ENCODE data around the gene UPB1.

UPB1 gene

GRCh38 chr22:24494528-24495364, at the start of gene UPB1:
Gene UPB1, plus strand, starts transcription at chr22:24495332. Its CDS starts 72 bp downstream, at chr22:24495404.
- DNase-seq (ENCODE audit: low spot score), result no peak

DNA sequence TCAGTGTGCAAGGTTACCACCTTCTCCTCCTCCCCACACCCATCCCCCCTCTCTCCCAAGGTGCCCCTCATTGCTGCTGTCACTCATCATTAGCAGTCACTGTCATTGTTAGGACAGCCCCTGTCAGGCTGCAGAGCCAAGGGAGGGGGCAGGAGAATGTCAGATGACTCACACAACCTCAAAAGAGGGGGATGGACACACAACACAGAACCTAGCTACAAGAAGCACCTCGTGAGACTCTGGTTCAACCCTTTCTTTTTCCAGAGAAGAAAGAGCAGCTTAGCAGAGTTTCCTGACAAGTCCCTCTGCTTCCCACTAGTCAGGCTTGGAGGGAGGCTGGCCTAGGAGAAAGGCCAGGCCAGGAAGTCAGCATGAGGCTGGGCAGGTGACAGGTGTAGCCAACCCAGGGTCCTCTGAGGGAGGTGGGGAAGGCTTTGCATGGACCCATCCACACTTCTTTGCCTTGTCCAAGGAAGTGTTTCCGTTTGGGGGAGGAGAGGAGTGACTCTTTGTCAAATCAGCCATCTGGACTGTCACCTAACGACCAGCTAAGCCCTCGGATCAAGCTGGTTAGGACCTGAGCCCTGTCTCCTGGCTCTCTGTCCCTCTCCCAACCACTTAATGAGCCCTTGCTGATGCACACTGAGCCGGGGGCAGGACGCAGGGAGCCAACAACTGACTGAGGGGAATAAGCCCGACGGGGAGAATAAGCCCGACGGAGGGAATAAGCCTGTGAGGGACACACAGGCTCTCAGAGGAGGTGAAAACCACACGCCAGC, 49.5 kb upstream of the UPB1 start:
- no peak for DNase-seq (ENCODE audit: low spot score)

- DNase-seq (ENCODE audit: low spot score), result no peak
These were observed 48.9 kb upstream of the UPB1 start for GRCh38 chr22:24446260-24446611.

DNA sequence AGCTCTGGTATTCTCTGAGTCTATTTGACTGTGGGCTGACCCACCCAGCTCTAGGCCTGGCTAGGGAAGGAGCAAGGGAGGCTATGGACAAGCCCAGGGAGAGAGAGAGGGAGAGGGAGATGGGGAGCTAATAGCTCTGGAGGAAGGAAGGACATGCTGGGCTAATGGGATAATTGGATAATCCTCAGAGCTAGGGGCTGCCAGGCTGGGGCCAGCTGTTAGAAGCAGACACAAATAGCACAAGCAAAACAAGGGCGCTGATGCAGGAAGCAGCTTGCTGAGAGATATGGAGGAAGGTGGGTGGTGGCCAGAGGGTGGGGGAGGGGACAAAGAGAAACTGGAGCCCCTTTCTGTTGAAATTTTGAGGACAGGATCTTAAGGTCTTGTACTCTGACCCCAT, 44.5 kb upstream of the UPB1 start:
- DNase-seq (ENCODE audit: low spot score), result no peak

- DNase-seq (ENCODE audit: low spot score), result no peak
These were observed 44.0 kb upstream of the UPB1 start for GRCh38 chr22:24451162-24451561.

GRCh38 chr22:24453853-24454252, 41.3 kb upstream of the UPB1 start:
- no peak for DNase-seq (ENCODE audit: low spot score)

DNA sequence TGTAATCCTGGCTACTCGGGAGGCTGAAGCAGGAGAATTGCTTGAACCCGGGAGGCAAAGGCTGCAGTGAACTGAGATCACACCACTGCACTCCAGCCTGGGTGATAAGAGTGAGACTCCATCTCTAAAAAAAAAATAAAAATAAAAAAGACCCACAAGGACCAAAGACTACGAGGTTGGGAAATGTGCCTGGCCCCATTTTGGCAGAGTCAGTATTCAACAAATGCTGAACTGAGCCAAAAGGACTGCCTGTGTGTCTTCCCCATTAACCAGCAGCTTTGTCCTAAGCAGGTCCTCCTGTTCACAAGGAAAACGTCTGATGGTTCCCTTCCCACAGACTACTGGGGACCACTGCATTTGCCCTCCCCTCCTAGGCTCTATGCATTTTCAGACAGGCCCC, 40.1 kb upstream of the UPB1 start:
- DNase-seq (ENCODE audit: low spot score), result no peak

GRCh38 chr22:24455751-24456426, 39.2 kb upstream of the UPB1 start:
- no peak for DNase-seq (ENCODE audit: low spot score)

GRCh38 chr22:24457894-24458420, 37.2 kb upstream of the UPB1 start:
- DNase-seq (ENCODE audit: low spot score), result no peak

DNA sequence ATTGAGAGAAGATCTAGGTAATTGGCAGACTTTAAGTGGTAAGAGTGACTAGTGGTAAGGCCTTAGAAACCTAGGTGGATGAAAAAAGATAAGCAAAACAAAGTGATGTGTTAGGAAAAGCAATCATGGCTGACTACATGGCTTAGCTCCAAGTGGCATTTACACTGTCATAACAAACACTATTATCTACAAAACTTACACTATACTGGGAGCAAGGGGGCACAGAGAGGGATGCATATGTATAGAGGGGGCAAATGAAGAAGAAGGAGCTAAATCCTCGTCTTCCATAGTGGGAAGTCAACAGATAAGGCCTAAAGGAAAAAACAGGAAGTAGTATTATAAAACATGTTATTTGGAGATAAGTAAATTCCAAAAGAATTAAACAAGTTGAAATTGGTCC, 35.2 kb upstream of the UPB1 start:
- DNase-seq (ENCODE audit: low spot score), result no peak

GRCh38 chr22:24460418-24461089, 34.6 kb upstream of the UPB1 start:
- no peak for DNase-seq (ENCODE audit: low spot score)

GRCh38 chr22:24463071-24463760, 31.9 kb upstream of the UPB1 start:
- DNase-seq (ENCODE audit: low spot score), result no peak

GRCh38 chr22:24465566-24465965, 29.6 kb upstream of the UPB1 start:
- DNase-seq (ENCODE audit: low spot score), result no peak

- DNase-seq (ENCODE audit: low spot score), result no peak
These were observed 29.2 kb upstream of the UPB1 start for GRCh38 chr22:24465975-24466374.

DNA sequence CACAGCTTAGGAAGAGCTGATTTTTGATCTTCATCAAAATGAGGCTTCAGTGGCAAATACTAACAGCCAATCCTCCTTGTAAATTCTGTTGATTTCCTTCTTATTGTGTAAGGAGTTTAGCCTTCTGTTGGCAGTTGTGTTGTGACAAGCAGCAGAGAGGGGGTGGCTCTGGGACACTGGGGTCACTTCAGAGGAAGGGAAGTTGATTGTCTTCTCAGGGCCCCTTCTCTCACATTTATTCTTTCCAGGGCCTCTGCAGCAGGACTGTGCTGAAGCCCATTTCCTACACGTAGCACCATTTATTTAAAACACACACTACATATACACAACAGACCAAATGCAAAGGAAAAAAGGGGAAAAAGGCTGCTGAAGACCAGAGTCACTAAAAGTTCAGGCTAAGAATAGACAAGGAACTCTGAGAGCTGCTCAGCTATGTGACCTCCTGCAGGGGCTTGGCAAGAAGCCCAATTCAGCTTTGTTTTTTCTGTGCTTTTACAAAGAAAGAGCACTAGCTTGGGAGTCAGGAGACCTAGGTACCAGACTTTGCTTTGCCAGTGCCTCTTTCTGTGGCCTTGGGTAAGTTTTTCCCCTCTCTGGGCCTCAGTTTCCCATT, 28.3 kb upstream of the UPB1 start:
- DNase-seq (ENCODE audit: low spot score), result peak; percentile 33

DNA sequence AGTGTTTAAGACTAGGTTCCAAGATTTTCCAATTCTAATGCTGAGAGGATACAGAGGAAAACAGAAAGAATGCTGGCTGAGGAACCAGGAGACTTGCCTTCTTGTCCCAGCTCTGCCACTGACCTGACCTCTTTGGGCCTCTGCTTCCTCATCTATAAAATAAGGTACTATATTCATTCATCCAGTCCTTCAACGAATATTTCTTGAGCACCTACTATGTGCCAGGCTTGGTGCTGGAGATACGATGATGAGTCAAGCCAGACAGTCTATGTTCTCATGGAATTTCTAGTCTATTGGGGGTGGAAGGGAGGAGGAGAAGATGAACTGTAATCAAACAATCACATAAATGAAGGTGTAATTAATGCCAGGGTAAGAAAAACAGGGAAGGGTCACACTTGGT, 27.8 kb upstream of the UPB1 start:
- no peak for DNase-seq (ENCODE audit: low spot score)

DNA sequence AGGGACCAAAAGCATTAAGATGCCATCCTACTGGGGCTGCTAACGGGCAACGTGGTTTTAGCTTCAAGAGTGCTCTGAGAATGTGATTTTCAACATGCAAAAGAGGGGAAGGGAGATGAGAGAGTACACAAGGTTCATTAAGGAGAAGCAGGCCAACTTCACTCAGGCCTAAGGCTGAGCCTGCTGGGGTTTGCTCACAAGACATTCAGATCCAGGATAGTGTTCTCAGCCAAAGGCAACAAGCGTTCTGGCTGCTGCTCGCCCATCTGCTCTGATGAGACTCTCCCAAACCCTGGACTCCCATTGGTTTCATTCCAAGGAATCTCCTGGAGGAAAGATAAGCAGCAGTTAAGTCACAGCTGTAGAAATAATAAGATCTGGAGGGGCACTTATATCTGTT, 23.6 kb upstream of the UPB1 start:
- no peak for DNase-seq (ENCODE audit: low spot score)

GRCh38 chr22:24473284-24473683, 21.8 kb upstream of the UPB1 start:
- no peak for DNase-seq (ENCODE audit: low spot score)

DNA sequence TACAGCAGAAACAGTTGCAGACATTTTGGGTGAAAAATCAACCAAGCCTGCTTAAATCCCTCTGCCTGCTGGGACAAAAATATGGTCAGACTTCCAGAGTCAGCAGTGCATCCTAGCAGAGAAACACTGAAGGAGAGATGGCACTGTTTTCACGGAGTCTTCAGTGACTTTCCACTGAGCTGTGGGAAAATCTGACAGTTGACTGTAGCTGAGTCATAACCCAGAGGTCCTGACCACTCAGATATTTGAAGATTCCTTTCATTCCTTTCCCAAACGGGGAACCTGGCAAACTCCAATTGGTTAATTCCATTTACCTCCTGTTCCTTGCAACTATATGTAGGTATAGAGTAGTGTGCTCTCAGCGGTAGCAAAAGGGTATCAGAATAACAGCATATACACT, 20.9 kb upstream of the UPB1 start:
- no peak for DNase-seq (ENCODE audit: low spot score)

DNA sequence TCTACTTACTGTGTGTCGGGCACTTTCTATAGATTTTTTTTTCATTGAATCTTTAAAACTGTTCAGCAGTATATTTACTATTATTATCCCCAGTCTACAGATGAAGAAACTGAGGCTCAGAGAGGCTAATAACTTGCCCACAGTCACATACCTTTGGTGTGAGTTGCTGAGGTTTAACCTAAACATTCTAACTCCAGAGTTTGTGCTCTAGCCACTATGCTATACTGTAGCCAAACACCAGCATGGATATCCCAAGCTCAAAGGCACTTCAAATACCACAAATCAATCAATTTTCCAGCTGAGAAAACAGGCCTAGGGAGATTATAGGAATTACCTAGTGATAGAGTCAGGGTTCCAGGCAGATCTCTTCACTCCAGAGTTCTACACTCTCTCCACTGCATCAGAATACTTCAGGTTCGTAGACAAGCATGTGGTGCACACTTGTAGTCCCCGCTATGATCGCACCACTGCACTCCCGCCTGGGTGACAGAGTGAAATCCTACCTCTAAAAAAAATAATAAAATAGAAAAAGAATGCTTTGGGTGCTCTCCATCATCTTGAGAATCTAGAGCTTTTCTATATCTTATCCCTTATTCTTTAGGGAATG, 20.4 kb upstream of the UPB1 start:
- no peak for DNase-seq (ENCODE audit: low spot score)

DNA sequence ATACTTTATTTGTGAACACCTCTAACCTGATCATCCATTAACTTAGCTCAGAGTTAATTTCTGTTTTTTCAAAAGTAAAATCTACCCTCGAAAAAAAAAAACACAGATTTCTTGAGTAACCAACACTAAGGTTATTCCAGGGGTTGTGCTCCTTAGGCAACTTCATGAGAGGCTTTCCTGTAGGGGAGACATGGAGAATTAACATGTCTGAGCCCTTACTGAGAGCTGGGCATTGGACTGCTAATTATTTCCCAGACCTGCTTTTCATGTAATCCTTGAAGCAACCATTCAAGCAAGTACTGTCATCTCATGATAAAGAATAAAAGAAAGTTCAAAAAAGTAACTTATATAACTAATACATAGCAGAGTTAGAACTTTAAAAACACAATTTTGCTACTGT, 13.5 kb upstream of the UPB1 start:
- DNase-seq (ENCODE audit: low spot score), result no peak

Measured in globus pallidus (tissue), 1 donor.